GM21825 (cell line): ENCODE results near the gene ABCB4.

Experiments
- ATAC-seq: cut with Tn5 transposase; IDR thresholded peaks from one replicate; pipeline ENCODE4 v1.9.1; 2021; ENCODE audit warnings: mild to moderate bottlenecking, moderate library complexity; ENCODE audit not compliant: unreplicated experiment

ABCB4 gene

GRCh38 chr7:87427288-87427687, 48.2 kb downstream of the ABCB4 start:
- ATAC-seq, result no peak

DNA sequence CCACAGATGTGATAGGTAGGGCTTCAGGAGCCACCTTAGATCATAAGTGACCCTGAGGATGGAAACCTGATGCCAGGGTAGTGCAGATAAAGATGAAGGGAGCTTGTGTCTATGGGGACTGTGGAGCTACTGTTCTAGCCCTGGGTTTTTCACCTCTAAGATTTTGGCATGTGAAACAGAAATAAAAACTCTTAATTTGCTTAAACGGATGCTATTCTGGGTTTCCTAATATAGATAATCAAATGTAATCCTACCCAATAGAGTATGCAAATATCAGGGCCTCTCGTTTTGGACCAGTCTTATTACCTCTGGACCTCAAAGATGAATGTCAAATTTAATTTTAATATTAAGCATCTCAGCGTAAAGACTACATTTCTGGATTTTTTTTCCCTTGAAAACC, 49.3 kb downstream of the ABCB4 start:
- ATAC-seq, result no peak

- ATAC-seq, result no peak
Measured at GRCh38 chr7:87424075-87424474, 51.4 kb downstream of the ABCB4 start.

GRCh38 chr7:87420173-87420572, 55.3 kb downstream of the ABCB4 start:
- no peak for ATAC-seq

DNA sequence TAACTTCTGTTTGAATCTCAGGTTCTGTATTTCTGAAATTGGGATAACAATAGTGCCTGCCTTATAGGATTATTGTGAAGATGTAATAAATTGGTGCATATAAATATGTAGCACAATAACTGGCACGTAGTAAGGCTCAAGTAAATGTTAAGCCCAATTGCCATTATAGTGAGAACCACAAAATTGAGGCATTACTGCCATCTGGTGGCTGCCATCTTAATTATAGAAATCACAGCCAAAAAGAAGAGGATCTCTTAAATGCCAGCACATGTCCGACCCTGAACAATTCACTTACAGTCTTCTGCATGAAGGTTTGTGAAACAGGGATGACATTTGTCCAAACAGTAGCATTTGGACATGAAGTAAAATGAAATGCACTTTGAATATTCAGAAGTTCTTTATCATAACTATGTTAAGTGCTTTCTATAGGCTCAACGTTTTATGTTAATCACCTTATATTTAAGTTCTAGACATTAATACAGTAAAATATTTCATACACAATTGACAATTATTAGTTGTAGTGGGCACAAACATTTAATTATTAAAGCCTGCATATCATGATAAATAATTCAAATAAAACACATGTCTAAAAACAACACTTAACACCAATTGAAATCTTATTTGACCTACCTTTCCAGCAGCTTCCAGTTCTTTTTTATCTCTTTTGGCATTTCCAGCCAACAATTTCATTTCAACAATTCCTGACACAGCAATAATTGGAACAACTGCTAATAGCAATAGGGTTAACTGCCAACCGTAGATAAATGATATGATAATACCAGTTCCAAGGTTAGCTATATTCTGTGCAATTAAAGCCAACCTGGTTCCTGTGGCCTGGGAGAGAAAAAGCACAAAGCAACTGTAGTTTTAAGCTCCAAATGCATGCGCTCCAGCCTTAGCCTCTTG, 58.5 kb downstream of the ABCB4 start:
- peak; percentile 72 for ATAC-seq

GRCh38 chr7:87414794-87415188, 60.7 kb downstream of the ABCB4 start:
- ATAC-seq, result no peak

GRCh38 chr7:87413951-87414793, 61.3 kb downstream of the ABCB4 start:
- no peak for ATAC-seq

GRCh38 chr7:87413029-87413428, 62.5 kb downstream of the ABCB4 start:
- ATAC-seq, result no peak

- no peak for ATAC-seq
Measured at GRCh38 chr7:87411186-87411585, 64.3 kb downstream of the ABCB4 start.

- no peak for ATAC-seq
Measured at GRCh38 chr7:87404674-87405073, 70.8 kb downstream of the ABCB4 start.

- ATAC-seq, result no peak
Measured at GRCh38 chr7:87398446-87398845, 77.0 kb downstream of the ABCB4 start.

- no peak for ATAC-seq
Measured at GRCh38 chr7:87395442-87396020, 79.9 kb downstream of the ABCB4 start.

DNA sequence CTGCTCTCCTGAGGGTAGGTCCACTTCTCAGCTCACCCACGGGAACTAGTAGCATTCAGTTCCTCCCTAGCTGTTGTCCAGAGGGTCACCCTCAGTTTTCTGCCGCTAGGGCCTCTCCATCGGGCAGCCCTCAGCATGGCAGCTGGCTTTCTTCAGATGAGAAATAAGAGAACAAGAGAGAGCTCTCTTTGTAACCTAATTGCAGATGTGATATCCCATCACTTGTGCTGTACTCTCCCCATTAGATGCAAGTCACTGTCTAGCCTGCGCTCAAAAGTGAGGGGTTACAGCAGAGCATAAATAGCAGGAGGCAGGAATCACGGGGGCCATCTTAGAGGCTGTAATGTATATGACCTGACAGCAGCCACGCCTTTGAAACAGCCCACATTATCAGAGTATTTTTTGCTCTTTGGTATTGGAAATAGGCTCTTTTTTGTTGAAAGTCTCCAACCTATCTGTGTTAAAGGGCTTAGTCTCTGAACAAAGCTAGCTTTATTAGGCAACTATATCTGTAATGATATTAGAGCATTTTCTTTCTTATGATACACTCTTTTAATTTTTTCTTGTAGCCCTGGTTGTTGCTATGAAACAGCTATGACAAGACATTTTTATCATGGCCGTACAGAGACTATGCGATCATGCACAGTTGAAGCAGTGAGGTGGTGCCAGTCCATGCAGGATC, 84.3 kb downstream of the ABCB4 start:
- ATAC-seq, result no peak

DNA sequence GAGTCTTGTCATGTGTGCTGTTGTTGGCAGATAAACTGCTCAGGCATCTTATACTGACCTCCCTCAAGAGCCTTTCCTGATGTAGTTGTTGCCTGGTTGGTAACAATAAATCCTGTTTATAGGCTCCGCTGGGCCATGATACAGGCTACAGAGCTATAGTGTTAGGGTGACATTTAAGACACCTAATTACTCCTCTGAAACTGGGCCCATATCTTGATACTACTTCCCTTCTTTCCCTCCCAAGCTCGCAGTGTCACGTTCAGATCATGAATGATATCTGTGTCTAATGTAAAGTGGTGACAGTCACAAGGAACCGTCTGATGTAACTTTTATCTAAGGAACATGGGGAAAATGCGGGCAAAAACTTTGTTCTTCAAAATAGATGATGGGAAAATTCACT, 94.6 kb downstream of the ABCB4 start:
- no peak for ATAC-seq

DNA sequence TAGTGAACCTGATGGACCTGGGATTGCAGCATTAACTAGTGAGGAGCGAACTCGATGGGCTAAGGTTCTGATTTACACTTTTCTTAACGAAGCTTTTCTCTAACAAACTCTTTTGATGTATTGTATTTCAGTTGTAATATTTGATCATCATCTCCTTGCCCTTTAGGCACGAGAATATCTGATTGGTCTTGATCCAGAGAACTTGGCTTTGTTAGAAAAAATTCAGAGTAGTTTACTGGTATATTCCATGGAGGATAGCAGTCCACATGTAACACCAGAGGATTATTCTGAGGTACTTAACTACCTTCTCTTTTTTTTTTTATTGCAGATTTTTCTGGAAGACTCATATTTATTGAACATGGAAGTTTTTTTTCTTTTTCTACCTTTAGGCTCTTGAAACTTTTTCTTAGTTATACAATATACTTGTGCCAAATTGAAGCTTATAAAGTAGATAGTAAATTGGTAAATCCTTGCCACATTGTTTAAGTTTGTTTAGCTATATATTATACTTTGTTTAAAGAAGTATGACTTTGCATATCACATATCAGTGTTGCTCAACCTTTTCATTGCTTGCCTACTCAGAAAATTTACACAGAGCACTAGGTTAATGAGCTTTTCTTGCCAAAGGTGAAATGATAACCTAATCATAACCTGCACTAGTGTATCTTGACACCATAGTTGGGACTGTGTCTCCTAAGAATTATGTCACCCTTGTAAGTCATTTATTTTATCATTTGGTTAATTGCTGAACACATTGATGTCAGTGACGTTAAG, 99.6 kb downstream of the ABCB4 start:
- no peak for ATAC-seq

GRCh38 chr7:87370660-87371180, 104.8 kb downstream of the ABCB4 start:
- no peak for ATAC-seq

- ATAC-seq, result no peak
Measured at GRCh38 chr7:87369216-87369615, 106.3 kb downstream of the ABCB4 start.

DNA sequence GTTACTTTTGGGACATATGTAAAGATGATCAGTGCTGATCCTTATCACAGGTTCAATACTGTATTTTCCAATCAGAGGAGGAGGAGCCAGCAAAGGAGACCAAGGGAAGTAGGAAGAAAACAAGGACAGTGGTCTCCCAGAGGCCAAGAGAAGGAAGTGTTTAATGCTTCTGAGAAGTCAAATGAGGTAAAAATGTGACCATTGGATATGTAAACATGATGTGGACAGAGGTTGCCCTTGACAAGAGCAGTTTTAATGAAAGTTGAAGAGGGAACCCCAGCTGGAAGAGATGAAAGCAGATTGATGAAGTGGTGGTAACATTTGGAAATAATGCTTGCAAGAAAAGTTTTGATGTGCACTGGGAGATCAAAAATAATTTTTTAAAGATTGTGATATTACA, 111.2 kb downstream of the ABCB4 start:
- no peak for ATAC-seq

GRCh38 chr7:87363342-87363741, 112.1 kb downstream of the ABCB4 start:
- no peak for ATAC-seq

DNA sequence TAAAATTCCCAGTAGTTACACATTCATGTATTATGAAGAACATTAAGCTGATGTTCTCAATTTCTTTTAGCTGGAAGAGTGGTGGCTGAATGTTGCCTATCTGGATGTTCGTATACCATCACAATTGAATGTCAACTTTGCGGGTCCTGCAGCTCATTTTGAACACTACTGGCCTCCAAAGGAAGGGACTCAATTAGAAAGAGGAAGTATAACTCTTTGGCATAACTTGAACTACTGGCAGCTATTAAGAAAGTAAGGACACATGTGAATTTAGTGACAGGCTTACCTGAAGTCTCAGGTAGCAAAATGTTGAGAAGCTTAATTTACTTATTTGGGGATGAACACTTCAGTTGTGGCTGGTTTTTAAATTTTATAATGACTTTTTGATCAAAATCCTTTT, 114.2 kb downstream of the ABCB4 start:
- ATAC-seq, result no peak
